ENCODE results near the gene TUBGCP4. TPM values are rescaled to one million over a fixed set of nuclear protein-coding genes. Genes with fewer than 3 reads are reported as not detected.

TUBGCP4 gene
- total and polyA plus RNA-seq, 9 of the 15 experiments (the other 6 are each of a cell fraction or from before 2014, with no cell fraction given), result 10.7 to 50.2 (median 29.6) TPM

DNA sequence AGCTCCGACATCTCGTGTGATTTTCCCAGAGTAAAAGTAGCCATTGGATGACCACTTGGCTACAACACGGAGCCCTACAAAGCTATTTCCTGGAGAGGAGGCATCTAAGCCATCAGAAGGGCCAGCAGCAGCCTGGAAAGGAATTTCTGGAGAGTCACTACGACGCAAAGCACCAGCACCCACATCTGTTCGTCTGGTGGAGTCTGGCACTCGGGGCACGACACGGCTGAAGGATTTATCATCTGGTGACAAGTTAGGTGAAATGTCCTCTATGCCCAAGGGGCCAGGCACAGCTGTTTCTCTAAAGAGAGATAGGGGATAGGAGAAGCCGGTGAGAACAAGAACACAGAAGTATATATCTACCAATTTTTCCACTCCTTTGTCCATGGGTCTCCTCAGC, 49.5 kb downstream of the TUBGCP4 start:
- no peaks in the 10 kb centered on the region for H3K4me1 ChIP-seq (replicated peaks in 1 of 2; ENCODE audit: control insufficient read depth in 2 of 2, insufficient read depth in 2 of 2, low read length in 2 of 2)
- no peak overlapping the region for H3K9ac ChIP-seq (ENCODE audit: insufficient read depth in 1 of 2, low read depth in 2 of 2, low read length in 2 of 2)
- 82% methylated on average over 10 of the region's 10 CpGs for WGBS (ENCODE audit: insufficient coverage, low coverage, missing lambda C conversion rate)
- H3K9me3 ChIP-seq (replicated peaks; ENCODE audit: control insufficient read depth, insufficient read depth, low read depth, low read length), result no peaks in the 10 kb centered on the region
- ChIA-PET CTCF (ENCODE audit: low intra/inter-chr PET ratio) (no interaction called here), POLR2A (interaction anchor here (1.9 kb wide), 1 partner anchor 13 kb away, joined by 6 read pairs; no protein-coding TSS in a partner anchor)
- peaks cover 77% of the 10 kb centered on the region; the same call in 2 of the 3 replicates for H3K36me3 ChIP-seq (ENCODE audit: control insufficient read depth, insufficient read depth, low read length)
- DNase-seq (ENCODE audit: extremely low read depth in 1 of 4, low spot score in 3 of 4), result no peak
- no peaks in the 10 kb centered on the region for H3K27me3 ChIP-seq (ENCODE audit: control insufficient read depth in 2 of 2, insufficient read depth in 2 of 2, low read length in 2 of 2)
- no peak overlapping the region for H3K27ac ChIP-seq (ENCODE audit: extremely low read depth, low read depth, low read length)
- no peak overlapping the region for H2AFZ ChIP-seq (ENCODE audit: low read depth, low read length)
- in situ Hi-C loops (cut with MboI) (no loop called here), intact Hi-C loops (cut with micrococcal nuclease) (no loop called here)
- no peaks in the 10 kb centered on the region for H4K20me1 ChIP-seq (replicated peaks; ENCODE audit: control insufficient read depth, insufficient read depth, low read length)
- TSS peak; percentile 23 for BruUV-seq (replicated peaks)
- H3K9me1 ChIP-seq (ENCODE audit: control insufficient read depth, insufficient read depth, low read length), result no peaks in the 10 kb centered on the region
- ATAC-seq, result no peak
- H3K79me2 ChIP-seq (ENCODE audit: control insufficient read depth, insufficient read depth, low read length), result no peaks in the 10 kb centered on the region
- TF ChIP-seq, protein P1, sequence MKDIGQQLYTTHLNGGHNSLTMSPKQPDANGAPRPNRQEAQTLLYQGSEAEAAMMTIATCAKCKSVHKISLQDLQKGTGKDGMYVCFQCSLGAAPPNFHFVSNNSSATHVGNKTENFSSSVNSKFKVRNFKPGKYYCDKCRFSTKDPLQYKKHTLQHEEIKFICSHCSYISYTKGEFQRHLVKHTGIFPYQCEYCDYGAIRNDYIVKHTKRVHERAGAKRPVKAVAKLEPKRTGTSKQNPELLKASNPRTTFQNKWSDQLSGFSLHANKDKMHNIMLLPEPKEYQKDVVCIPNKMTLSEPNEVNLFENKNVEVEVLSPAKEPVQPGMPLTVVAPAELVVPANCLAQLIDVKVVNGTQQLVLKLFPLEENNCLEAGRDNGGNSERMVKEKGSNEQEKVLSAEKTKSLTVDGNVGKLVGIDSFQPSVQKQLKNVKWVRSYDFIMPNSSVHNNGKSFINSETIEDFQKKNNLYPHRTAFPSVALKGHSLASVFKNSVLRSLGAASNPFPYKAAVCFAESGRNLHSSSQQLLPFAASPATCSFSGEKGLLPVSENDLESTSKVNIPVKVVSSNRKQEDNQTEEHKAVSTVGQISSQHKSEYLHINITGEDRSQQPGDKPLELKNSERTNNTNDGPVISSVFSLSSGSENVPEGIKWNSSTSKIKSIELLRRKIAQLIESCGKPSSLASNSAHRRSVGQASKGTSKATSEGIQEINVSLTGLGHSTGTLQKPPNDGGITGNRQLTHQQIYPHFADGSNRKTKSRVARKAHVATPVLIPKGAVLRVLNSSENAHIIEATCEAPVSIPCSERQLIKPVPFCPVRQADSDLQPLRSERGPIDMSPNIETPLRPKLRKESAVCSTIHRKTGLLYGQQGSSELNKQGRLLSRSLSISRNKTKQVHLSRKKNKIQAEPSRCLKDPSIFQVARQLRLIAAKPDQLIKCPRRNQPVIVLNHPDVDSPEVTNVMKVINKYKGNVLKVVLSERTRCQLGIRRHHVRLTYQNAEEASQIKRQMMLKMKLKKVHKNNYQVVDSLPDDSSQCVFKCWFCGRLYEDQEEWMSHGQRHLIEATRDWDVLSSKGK (CRISPR knock-in tag; IDR thresholded peaks at IDR 0.05), result no peak
- TF ChIP-seq NCOA1 (IDR thresholded peaks at IDR 0.05; ENCODE audit: low read depth) (no peak), STAT5A (IDR thresholded peaks at IDR 0.05; ENCODE audit: borderline replicate concordance, low read length) (no peak), IRF2 (CRISPR knock-in tag; IDR thresholded peaks at IDR 0.05) (no peak), EP400 (IDR thresholded peaks at IDR 0.05) (no peak), TAL1 (IDR thresholded peaks at IDR 0.05) (no peak), XRCC3 (IDR thresholded peaks at IDR 0.05) (no peak), SMAD2 (IDR thresholded peaks at IDR 0.05; ENCODE audit: low read depth, low read length) (no peak)
- H3K4me3 ChIP-seq, result no peak overlapping the region
- no peak overlapping the region for H3K4me2 ChIP-seq (ENCODE audit: insufficient read depth, low read length)
- FAIRE-seq, result no peak

Data from K562 (cell line).